HG02884 (cell line): ENCODE results near the gene CPT1C.

Source experiments
- ATAC-seq: cut with Tn5 transposase; IDR thresholded peaks from one replicate; pipeline ENCODE4 v1.9.1; 2021; ENCODE audit warnings: mild to moderate bottlenecking, moderate library complexity; ENCODE audit not compliant: unreplicated experiment

Gene CPT1C

GRCh38 chr19:49690656-49691242 is at the start of gene CPT1C:
CPT1C (plus strand) TSS chr19:49691116; CDS start chr19:49692253, 1,137 bp downstream.
- ATAC-seq = no peak

DNA sequence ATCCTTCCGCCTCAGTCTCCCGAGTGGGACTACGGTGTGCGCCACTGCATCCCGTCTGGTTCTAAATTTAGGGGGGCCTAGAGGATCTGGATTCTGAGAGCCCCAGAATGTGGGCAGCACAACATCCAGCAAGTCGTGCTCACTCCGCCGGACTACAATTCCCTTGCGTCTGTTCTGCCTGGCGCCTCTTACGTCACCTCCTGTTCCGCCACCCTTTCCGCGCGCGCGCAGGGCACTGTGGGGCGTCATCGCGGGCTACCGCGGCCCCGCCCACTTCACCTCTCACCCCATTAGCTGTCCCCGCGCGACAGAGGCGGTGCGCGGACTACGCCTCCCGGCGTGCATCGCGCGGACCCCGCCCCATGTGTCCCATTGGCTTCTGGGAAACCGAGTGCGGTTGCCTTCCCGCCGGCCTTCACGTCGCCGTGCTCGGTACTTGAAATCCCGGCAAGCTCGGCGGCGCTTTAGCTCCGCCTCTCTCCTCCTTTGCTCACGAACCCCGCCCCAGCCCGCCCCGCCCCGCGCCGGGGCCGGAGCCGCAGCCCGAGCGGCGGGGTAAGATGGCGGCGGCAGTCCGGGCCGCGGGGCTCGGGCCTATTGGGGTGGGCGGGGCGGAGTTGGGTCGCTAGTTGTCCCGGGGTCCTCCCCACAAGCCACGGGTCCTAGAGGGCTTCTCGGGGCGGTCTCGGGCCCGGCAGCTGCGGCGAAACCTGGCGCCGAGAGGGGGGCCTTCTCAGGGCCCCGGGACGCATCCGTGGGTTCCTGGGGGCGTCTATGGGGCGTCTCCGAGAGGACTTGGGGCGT is 49.0 kb upstream of the CPT1C start, which contains the start of gene SCAF1:
Gene SCAF1 (plus strand): TSS at position 522 of the 804 bp plus-strand sequence. CDS start 2,818 bp downstream, outside the sequence.
- ATAC-seq = peak; percentile 45

DNA sequence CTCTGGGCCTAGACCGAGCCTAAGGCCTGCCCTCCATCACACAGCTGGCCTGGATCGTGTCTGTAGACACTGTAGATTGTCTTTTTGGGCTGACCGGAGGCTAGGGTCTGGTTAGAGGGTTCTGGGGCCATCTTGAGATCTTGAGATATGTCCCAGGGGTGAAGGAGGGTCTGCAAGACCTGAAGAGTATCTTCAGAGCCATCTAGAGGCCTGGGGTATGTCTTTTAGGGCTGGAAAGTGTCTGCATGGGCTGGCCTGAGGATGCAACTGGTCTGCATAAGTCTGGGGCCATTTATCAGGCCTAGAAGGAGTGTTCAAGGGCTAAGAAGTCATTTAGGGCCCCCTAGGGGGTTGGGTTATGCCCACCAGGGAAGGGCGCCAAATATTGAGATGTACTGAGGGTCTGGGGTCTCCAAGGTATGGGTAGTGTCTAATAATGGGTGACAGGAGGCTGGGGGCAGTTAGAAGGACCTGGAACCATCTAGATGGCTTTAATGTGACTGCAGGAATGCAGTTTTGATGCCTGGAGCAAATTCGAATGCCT is 48.4 kb upstream of the CPT1C start:
- no peak for ATAC-seq

- no peak for ATAC-seq
Measured at GRCh38 chr19:49643466-49643865, 47.5 kb upstream of the CPT1C start.

DNA sequence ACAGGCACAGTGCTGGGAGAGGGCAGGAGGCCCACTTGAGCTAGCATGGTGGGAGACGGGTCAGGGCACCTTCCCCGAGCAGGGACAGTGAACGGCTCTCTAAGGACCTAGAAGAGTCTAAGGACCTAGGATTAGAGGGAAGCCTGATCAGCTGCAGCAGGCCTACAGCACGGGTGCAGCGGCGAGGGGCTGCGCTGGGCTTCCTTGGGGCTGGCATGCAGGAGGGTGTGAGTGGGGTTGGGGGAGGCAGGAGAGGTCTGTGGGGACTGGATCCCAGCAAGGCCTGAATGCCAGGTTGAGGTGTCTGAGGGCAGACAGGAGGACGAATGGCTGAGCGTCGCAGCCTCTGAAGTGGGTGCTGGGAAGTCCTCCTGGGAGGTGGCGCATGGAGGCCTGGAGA is 45.3 kb upstream of the CPT1C start:
- ATAC-seq = no peak

- no peak for ATAC-seq
Measured at GRCh38 chr19:49645995-49646394, 44.9 kb upstream of the CPT1C start.

DNA sequence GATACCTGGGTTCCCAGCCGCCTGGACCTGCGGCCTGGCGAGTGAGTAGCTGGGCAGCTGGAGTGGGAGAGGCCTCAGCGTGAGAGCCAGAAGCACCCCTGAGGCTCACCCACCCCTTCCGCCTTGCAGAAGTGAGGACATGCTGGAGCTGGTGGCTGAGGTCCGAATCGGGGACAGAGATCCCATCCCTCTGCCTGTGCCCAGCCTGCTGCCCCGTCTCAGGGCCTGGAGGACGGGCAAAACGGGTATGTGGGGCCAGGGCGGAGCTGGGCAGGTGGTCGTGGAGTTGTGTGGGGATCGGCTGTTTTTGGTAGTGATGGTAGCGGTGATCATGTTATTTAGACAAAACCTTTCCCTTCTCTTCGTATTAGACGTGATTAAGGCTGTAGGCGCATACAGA is 44.3 kb upstream of the CPT1C start:
- ATAC-seq = no peak

DNA sequence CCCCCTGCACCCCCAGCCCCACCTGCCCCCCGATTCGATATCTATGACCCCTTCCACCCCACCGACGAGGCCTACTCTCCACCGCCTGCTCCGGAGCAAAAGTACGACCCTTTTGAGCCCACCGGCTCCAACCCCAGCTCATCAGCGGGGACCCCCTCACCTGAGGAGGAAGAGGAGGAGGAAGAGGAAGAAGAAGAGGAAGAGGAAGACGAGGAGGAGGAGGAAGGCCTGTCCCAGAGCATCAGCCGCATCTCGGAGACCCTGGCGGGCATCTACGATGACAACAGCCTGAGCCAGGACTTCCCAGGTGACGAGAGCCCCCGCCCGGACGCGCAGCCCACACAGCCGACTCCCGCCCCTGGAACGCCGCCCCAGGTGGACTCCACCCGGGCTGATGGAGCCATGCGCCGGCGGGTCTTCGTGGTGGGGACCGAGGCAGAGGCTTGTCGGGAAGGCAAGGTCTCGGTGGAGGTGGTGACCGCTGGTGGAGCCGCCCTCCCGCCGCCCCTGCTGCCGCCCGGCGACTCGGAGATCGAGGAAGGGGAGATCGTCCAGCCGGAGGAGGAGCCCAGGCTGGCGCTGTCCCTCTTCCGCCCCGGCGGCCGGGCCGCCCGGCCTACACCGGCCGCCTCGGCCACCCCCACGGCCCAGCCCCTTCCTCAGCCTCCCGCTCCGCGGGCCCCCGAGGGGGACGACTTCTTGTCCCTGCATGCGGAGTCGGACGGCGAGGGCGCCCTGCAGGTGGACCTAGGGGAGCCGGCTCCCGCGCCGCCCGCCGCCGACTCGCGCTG is 39.7 kb upstream of the CPT1C start:
- ATAC-seq = no peak

DNA sequence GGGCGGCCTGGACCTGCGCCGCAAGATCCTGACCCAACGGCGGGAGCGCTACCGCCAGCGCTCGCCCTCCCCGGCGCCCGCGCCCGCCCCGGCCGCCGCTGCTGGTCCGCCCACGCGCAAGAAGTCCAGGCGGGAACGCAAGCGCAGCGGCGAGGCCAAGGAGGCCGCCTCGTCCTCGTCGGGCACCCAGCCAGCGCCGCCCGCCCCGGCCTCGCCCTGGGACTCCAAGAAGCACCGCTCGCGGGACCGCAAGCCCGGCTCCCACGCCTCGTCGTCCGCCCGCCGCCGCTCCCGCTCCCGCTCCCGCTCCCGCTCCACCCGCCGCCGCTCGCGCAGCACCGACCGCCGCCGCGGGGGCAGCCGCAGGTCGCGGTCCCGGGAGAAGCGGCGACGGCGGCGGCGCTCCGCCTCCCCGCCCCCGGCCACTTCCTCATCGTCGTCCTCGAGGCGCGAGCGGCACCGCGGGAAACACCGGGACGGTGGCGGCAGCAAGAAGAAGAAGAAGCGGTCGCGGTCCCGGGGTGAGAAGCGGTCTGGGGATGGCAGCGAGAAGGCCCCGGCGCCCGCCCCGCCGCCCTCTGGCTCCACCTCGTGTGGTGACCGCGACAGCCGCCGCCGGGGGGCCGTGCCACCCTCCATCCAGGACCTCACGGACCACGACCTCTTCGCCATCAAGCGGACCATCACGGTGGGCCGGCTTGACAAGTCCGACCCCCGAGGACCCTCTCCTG is 38.9 kb upstream of the CPT1C start:
- no peak for ATAC-seq

- ATAC-seq = no peak
Measured at GRCh38 chr19:49652551-49653465, 38.1 kb upstream of the CPT1C start.

DNA sequence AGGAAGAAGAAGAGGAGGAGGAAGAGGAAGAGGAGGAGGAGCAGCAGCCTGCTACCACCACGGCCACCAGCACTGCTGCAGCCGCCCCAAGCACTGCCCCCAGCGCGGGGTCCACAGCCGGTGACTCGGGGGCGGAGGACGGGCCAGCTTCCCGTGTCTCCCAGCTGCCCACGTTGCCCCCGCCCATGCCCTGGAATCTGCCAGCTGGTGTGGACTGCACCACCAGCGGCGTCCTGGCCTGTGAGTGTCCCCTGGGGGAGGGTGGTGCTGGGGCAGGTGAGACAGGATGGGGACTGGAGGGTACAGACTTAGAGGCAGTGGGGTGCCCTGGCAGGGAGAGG is 37.5 kb upstream of the CPT1C start:
- ATAC-seq = no peak

DNA sequence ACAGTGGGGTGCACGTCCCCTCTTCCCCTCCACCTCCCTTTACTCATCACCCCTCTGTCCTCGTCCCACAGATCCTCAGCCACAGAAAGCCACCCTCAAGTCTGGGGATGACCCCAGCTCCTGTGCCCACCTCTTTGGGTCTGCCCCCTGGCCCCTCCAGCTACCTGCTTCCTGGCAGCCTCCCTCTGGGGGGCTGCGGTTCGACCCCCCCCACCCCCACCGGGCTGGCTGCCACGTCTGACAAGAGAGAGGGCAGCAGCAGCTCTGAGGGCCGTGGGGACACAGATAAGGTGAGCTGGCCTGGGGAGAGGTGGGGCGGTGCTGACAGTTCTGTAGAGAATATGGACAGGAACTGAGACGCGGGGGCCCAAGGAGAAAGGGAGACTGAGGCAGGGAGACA is 36.3 kb upstream of the CPT1C start:
- no peak for ATAC-seq

GRCh38 chr19:49655570-49656455 is 35.1 kb upstream of the CPT1C start:
- no peak for ATAC-seq

GRCh38 chr19:49656456-49657109 is 34.3 kb upstream of the CPT1C start:
- no peak for ATAC-seq

- no peak for ATAC-seq
Measured at GRCh38 chr19:49657493-49658138, 33.3 kb upstream of the CPT1C start.

GRCh38 chr19:49658139-49658517 is 32.8 kb upstream of the CPT1C start:
- ATAC-seq = no peak

- no peak for ATAC-seq
Measured at GRCh38 chr19:49658566-49659442, 32.1 kb upstream of the CPT1C start.
